Measurements from ENCODE around the gene MDP1.

MDP1 gene

GRCh38 chr14:24197056-24197450 is 18.8 kb downstream of the MDP1 start:
- DNase-seq (no peak), ATAC-seq (no peak)

GRCh38 chr14:24196071-24197055 is 19.5 kb downstream of the MDP1 start:
- ATAC-seq (no peak), DNase-seq (no peak)

GRCh38 chr14:24195186-24196070 is 20.4 kb downstream of the MDP1 start, which contains the start of gene TM9SF1:
TSS of gene TM9SF1 (minus strand) at chr14:24195441. CDS start at chr14:24195019, 422 bp downstream.
- peak; percentile 90 for DNase-seq
- ATAC-seq, result peak; percentile 90

DNA sequence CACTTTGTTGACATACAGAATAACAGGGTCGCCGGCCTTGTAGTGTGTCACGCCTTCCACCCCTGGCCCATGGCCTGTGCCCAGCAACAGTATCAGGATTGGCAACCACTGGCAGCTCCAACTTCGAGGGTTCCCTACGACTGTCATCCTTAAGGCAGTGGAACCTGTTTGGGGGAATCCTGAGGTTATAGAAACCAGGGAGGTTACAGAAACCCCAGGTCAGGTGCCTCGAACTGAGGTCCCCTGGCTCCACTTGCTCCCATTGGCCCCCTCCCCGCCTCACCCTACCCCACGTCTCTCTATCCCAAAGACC is 21.0 kb downstream of the MDP1 start:
- ATAC-seq (no peak), DNase-seq (no peak)

DNA sequence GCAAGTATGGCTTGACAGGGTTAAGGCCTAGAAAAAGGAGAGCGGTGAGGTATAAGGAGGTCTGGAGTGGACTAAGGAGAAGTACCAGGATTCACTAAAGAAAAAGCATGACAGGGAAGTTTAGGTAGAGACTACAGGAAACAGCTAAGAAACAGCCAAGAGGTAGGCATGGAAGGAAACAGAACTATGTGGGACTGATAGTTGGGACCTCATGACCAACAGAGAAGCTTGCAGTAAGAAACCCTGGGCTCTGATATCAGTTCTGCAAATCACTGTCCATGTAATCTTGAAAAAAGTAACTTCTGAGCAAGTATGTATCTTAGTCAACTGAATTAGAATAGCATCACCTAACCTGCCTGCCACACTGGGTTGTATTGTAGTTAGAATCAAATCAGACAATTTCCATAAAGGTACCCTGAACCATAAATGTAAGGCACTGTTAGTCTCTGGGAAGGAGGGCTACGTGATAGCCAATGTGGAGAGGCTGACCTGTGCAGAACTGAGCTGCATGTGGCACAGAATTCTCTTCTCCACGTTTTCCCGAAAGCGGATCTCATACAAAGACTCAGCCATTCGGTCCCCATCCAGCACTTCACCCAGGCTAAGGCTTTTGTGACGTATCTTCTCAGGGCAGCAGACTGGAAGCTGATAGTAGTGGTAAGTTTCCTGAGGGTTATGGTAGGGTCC is 21.5 kb downstream of the MDP1 start:
- DNase-seq (no peak), ATAC-seq (no peak)

- no peak for DNase-seq
- no peak for ATAC-seq
Measured at GRCh38 chr14:24192933-24193332, 22.9 kb downstream of the MDP1 start.

DNA sequence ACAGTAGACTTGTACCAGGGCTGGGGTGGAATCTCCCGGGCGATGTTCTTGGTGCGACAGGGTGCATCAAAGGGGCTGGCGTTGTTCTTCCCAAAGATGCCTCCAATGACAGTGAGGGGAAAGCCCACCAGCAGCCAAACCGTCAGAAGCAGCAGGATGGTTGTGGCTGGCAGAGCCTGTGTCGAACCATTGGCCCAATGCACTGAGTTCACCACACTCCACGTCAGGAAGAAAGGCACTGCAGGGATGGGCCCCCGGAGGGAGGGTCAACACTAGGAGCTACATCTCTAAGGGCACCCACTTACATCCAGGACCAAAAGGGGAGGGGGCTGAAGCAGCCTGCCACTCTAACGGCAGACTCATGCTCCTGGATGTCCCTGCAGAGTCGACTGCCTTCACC is 25.4 kb downstream of the MDP1 start:
- no peak for ATAC-seq
- DNase-seq, result no peak

DNA sequence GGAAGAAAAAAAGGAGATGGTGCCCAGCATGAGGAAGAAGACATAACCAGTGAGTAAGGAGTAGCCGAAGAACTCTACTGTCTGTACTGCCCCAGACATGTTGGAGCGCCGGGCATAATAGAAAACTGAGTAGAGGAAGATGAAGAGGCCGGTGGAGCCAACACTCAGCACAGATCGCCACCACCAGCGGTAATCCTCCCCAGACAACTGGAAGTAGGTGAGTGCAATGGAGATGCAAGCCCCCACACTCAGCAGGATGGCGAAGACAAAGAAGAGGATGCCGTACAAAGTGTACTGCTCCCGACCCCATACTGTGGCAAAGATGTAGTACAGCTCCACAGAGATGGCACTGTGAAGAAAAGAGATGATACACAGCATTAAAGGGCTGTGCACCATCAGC is 26.4 kb downstream of the MDP1 start:
- no peak for DNase-seq

GRCh38 chr14:24189059-24189375 is 26.8 kb downstream of the MDP1 start:
- ATAC-seq (no peak), DNase-seq (no peak)

More for the DNA sequence above, 26.4 kb downstream of the MDP1 start:
- ATAC-seq, result no peak

DNA sequence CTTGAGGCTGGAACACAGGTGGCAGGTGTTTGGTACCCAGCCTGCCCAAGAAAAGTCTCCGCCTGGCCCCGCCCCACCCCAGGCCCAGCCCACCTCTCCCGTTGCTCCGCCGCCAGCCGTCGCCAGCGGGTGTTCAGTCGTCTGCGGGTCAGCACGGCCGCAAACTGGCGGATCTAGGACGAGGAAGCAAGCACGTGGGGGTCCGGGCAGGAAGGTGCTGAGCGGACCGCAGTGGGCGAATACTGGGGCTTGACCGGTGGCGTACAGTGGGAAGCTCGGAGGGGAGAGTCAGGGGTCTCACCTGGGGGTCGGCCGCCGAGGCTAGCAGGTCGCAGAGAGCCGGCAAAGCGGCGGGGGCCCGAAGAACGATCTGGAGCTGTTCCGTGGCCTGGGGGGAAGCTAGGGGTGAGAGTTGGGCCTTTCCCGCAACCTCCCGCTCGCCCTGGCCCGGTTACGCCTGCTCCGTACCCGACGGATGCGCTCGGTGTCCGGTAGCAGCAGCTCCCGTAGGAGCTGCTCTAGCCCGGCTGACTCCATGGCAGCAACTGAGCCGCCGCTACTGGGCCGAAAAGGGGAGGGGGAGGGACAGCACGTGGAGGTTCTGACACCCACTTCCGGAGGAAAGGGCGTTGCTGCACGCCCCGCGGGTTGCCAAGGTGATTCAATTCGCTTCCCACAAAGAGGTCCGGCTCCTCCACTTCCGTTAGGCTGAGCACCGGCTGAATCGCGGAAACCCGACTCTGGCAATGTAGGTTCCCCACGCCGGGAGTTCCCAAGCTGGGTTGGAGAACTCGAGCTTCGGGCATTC is 27.4 kb downstream of the MDP1 start, which contains the start of gene IPO4:
Gene IPO4 (minus strand): TSS at position 566 of the 808 bp plus-strand sequence. CDS start 29 bp downstream, at position 537.
- peak; percentile 94 for DNase-seq
- ATAC-seq, result peak; percentile 96

GRCh38 chr14:24187539-24187915 is 28.3 kb downstream of the MDP1 start:
- ATAC-seq, result no peak
- DNase-seq, result no peak

GRCh38 chr14:24186831-24187538 is 28.9 kb downstream of the MDP1 start:
- ATAC-seq (no peak), DNase-seq (no peak)

DNA sequence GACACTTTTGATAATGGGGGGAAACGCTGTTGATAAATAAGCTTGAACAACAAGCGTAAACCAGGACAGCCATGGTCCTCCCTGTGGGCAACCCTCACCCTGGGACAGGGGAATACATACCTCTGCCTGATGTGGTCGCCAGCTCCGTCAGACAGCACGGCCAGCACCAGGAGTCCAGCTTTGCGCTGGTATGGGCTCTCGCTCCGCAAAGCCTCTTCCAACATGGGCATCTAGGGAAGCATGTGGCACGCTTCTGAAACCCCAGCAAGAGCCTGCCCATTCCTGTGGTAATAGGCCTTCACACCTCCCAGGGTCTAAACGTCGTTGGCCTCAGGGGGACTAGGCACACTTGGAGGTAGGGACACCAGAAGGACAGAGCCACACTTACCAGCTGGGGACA is 30.1 kb downstream of the MDP1 start:
- DNase-seq, result no peak
- ATAC-seq, result no peak

DNA sequence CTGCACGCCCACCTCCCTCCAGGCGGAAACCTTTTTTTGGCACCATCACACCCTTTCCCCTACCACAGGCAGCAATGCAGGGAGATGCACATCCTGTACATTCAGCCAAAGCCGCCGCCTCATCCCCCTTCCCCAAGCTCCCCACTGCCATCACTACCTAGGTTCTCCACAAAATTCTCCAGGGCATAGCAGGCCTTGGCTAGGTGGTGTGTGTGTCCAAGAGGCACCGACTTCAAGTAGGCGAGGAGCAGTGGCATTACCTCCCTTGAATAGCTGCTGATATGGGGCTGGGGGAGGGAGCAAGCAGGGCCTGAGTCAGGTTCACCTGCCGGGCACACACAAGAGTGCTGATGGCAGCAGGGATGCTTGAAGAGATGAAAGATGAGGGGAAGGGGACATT is 30.8 kb downstream of the MDP1 start:
- DNase-seq (no peak), ATAC-seq (no peak)

GRCh38 chr14:24184104-24184970 is 31.5 kb downstream of the MDP1 start:
- ATAC-seq, result no peak
- DNase-seq, result no peak

- ATAC-seq (no peak), DNase-seq (no peak)
Measured at GRCh38 chr14:24183014-24183481, 32.8 kb downstream of the MDP1 start.

GRCh38 chr14:24182110-24182882 is 33.6 kb downstream of the MDP1 start:
- DNase-seq, result no peak
- no peak for ATAC-seq

GRCh38 chr14:24181371-24182077 is 34.3 kb downstream of the MDP1 start:
- no peak for ATAC-seq
- DNase-seq, result no peak

Data from stimulated activated naive CD8-positive, alpha-beta T cell treated with anti-CD3 and anti-CD28 coated beads, Interleukin-15, Interleukin-2, amounts not matched to agents 100 U/mL and 50 U/mL, for 24 hours (primary cell).